ENCODE measurements around the gene SH2B3.
"Not testable (repeated sequence)": the region's sequence is repeated elsewhere in the genome, so short reads cannot be mapped to it uniquely, and the experiment has no call there.

Gene SH2B3

GRCh38 chr12:111387747-111388323 is 17.9 kb upstream of the SH2B3 start:
- DNase-seq (ENCODE audit: low spot score) = no peak

DNA sequence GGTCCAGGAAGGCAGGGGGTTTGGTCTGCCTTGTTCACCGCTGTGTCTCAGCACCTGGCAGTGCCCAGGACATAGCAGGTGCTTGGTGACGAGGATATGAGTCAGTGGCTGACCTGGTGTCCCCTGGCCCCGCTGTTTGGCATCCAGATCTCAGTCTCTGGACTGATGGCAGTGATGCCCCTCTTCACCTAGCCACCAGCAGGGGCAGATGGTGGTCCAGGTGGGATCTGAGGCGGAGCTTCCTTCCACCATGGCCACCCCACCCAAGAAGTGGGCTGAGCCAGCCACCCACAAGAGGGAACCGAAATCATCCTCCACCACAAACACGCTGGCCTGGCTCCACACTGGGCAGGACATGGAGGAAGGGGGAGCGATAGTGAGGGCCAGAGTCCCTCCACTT is 16.1 kb upstream of the SH2B3 start:
- DNase-seq (ENCODE audit: low spot score) = no peak

GRCh38 chr12:111390910-111391309 is 14.8 kb upstream of the SH2B3 start:
- DNase-seq (ENCODE audit: low spot score) = no peak

GRCh38 chr12:111393700-111394300 is 11.9 kb upstream of the SH2B3 start:
- no peak for DNase-seq (ENCODE audit: low spot score)

DNA sequence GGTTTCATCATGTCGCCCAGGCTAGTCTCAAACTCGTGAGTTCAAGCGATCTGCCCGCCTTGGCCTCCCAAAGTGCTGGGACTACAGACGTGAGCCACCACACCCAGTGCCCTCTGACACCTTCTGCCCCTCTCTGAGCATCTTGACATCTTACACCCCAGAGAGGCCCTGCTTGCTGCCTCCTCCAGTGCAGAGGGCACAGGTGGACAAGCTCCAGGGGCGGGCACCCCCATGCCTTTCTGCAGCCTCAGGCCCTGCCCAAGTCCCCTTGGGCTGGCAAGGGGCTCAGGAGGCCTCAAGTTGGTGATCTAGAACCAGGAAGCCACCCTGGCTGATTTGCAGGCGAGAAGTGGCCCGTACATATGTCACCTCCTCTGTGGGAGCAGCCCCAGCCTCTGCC is 11.2 kb upstream of the SH2B3 start:
- DNase-seq (ENCODE audit: low spot score) = no peak

DNA sequence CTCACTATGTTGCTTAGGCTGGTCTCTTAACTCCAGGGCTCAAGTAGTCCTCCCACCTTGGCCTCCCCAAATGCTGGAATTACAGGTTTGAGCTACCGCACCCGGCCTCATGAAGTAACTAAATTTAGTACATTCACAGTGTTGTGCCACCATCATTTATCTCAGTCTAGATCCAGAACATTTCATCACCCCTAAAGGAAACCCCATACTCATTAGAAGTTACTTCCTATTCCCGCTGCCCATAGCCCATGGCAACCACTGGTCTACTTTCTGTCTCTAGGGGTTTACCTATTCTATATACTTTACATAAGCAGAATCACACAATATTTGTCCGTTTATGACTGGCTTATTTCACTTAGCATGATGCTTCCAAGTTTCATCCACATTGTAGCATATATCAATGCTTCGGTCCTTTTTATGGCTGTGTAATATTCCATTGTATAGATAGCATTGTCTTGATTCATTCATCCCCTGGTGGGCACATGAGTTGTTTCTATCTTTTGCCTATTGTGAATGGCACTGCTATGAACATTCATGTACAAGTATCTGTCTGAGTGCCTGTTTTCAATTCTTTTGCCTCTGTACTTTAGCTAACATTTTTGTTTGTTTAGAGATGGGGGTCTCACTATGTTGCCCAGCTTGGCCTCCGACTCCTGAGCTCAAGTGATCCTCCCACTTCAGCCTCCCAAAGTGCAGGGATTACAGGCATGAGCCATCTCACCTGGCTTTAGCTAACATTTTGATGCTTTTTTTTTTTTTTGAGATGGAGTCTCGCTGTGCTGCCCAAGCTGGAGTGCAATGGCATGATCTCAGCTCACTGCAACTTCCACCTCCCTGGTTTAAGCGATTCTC is 10.2 kb upstream of the SH2B3 start:
- no peak for DNase-seq (ENCODE audit: low spot score)

DNA sequence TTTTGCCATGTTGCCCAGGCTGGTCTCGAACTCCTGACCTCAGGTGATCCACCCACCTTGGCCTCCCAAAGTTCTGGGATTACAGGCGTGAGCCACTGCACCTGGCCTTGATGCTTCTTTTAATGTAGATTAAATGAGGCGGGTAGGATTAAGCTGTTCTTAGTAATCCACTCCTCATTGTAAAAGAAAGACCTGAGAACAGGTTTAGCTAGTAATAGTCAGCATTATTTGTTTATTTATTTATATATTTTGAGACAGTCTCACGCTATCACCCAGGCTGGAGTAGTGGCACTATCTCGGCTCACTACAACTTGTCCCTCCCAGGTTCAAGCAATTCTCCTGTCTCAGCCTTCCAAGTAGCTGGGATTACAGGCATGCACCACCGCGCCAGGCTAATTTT is 9.5 kb upstream of the SH2B3 start:
- DNase-seq (ENCODE audit: low spot score) = not testable (repeated sequence)

GRCh38 chr12:111396726-111397445 is 8.8 kb upstream of the SH2B3 start:
- DNase-seq (ENCODE audit: low spot score) = peak; percentile 87

DNA sequence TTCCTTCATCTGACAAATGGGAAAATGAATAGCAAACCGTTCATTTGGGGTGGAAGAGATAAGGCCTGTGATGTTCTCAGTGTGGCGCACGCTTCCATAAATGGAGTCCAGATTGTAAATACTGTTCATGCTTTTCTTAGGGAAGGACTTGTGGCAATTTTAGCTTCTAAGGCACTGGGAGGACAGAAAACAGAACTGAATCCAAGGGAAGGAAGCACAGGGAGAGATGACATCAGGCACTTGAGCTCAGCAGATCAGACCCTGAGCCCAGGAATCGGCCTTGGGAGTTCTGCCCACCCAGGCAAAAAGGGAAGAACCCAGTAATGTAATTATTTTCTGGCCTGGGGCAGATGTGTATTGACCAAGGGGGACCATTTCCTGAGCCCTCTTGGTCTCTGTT is 7.2 kb upstream of the SH2B3 start:
- no peak for DNase-seq (ENCODE audit: low spot score)

GRCh38 chr12:111399741-111400404 is 5.8 kb upstream of the SH2B3 start:
- DNase-seq (ENCODE audit: low spot score) = not testable (repeated sequence)

GRCh38 chr12:111401167-111401605 is 4.5 kb upstream of the SH2B3 start:
- DNase-seq (ENCODE audit: low spot score) = no peak

DNA sequence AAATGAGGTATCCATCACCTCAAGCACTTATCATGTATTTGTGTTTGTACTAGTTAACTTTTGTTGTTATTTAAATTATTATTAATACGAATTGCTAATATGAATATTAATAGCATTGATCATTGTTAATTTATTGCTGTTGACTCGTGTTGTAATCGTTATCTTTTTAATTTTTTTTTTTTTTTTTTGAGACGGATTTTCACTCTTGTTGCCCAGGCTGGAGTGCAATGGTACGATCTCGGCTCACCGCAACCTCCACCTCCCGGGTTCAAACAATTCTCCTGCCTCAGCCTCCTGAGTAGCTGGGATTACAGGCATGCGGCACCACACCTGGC is 3.3 kb upstream of the SH2B3 start:
- not testable (repeated sequence) for DNase-seq (ENCODE audit: low spot score)

DNA sequence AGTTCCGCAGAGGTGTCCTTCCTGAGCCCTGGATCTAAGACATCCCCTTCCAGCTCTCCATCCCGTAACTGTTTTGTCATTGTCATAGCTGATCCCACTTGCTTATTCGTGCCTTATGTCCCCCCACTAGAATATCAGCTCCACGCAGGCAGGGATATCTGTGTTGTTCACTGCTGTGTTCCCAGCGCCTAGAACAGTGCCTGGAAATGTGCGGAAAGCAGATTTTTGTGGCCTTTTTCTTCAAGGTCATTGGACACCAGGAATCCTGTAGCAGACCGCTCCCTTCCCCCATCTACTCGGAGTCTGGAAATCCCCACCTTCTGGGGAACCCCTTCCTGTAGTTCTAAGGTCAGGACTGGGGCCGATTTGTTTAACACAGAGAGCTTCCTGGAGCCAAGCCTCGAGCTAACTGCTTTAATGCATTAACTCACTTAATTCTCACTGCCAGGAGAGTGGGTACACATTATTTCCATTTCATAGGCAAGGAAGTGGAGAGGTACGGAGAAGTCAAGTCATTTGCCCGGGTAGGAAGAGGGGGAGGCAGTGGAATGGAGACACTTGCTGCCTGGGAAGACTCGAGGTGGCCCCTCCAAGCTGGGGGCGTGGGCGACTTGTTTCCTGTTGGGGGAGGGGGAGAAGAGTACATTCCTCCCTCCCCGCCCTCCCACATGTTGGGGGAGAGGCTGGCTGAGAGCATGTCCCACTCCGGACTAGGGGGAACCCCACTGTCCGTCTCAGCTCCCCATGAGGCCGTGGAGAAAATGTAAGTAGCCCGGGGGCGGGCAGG is 1.2 kb upstream of the SH2B3 start:
- peak; percentile 69 for DNase-seq (ENCODE audit: low spot score)

GRCh38 chr12:111405149-111405858 is 419 bp upstream of the SH2B3 start:
- DNase-seq (ENCODE audit: low spot score) = peak; percentile 97

DNA sequence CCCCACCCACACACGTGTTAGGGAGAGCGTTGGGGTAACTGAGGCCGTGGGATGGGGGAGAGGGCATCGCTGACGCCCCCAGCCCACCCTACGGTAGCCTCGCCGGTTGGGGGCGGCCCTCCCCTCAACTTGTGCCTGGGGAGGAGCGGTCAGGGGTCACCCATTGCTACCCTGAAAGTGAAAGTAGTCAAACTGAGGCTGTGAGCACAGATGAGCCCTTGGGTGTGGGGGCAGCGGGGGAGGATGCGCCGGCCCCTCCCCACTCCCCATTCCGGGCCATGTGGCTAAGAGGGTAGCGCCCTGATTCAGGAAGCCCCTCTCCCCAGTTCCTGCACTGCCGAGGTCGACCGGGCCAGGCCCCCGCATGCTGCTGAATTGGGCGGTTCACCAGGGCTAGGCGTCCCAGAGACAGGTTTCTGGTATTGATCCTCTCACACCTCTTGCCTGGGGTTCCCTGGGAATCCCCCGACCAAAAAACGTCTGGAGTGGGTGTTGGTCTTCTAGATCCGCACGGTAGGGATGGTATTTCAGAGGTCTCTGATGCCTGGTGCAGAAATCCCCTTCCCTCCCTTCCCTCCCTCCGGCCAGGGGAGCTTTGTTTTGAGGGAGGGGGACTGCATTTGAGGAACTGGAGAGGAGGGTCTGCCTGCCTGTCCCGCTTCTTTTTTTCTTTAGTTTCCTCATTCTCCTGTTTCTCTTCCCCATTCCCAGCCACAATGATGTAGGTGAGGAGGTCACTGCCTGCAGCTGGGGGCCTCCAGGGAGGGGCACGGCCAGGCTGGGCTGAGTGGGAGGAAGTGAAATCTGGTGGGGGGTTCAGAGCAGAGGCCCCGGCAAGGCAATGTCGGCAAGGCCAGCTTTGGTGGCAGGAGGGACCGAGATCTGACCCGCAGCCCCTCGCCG is 1.0 kb downstream of the SH2B3 start:
- DNase-seq (ENCODE audit: low spot score) = no peak

GRCh38 chr12:111407377-111408115 is 1.8 kb downstream of the SH2B3 start:
- DNase-seq (ENCODE audit: low spot score) = no peak

- no peak for DNase-seq (ENCODE audit: low spot score)
These were observed 2.4 kb downstream of the SH2B3 start for GRCh38 chr12:111408116-111408440.

DNA sequence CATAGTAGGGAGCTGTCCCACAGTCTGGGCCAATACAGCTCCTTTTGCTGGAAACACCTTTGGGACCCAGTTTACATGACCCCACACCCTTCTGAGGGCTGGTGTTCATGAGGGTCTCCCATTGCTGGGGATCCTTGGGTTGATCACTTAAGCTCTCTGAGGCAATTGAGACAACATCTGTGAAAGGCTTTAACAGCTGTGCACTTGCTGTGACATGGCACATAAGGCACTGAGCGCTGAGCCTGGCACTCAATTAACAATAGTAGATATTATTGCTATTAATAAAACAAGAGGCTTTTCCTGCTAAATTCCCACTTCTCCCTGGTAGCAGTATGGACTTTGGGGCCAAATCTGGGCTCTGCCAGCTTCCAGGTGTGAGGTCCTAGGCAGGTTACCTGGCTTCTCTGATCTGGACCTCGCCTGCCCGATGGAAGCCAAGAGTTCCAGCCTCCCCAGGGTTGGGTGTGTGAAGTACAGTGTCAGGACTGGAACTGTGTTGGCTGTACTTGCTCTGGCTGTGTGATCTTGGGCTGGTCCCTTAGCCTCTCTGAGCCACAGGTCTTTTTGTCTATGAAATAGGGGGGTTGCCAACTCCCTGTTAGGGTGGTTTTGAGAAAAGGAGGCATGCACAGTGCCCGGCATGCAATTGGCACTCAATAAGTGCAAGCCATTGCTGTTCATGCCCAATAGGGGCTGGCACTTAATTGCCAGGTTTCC is 3.1 kb downstream of the SH2B3 start:
- DNase-seq (ENCODE audit: low spot score) = no peak

Measured in activated CD4-positive, alpha-beta T cell treated with anti-CD3 and anti-CD28 coated beads, Interleukin-2, Interleukin-4, amounts not matched to agents 100 ng/mL and 50 ng/mL, durations not matched to agents 16 hours and 8 hours (primary cell).